Stimulated activated memory B cell treated with anti-CD40 and anti-IgM and Interleukin-4, amounts not matched to agents 10 μg/mL and 1 μg/mL and 100 μg/mL, for 72 hours (primary cell): ENCODE measurements around the gene CMSS1.

ENCODE experiments used
- ATAC-seq: fragments of 150-1000 bp; cut with Tn5 transposase; 2 replicates; pipeline ENCODE4 v1.10.0; 2021
- H3K27ac Mint-ChIP-seq: one replicate; pipeline ENCODE4 v1.8.0; 2022; ENCODE audit warnings: mild to moderate bottlenecking, mixed read lengths
- H3K27me3 Mint-ChIP-seq: one replicate; pipeline ENCODE4 v1.8.0; 2022; ENCODE audit warnings: mixed read lengths
- H3K36me3 Mint-ChIP-seq: one replicate; pipeline ENCODE4 v1.8.0; 2022; ENCODE audit warnings: mixed read lengths
- H3K4me1 Mint-ChIP-seq: one replicate; pipeline ENCODE4 v1.8.0; 2022; ENCODE audit warnings: mixed read lengths
- H3K4me3 Mint-ChIP-seq: one replicate; pipeline ENCODE4 v1.8.0; 2022; ENCODE audit warnings: mild to moderate bottlenecking, moderate library complexity, mixed read lengths
- H3K9me3 Mint-ChIP-seq: one replicate; pipeline ENCODE4 v1.8.0; 2022; ENCODE audit warnings: mixed read lengths

Gene CMSS1

DNA sequence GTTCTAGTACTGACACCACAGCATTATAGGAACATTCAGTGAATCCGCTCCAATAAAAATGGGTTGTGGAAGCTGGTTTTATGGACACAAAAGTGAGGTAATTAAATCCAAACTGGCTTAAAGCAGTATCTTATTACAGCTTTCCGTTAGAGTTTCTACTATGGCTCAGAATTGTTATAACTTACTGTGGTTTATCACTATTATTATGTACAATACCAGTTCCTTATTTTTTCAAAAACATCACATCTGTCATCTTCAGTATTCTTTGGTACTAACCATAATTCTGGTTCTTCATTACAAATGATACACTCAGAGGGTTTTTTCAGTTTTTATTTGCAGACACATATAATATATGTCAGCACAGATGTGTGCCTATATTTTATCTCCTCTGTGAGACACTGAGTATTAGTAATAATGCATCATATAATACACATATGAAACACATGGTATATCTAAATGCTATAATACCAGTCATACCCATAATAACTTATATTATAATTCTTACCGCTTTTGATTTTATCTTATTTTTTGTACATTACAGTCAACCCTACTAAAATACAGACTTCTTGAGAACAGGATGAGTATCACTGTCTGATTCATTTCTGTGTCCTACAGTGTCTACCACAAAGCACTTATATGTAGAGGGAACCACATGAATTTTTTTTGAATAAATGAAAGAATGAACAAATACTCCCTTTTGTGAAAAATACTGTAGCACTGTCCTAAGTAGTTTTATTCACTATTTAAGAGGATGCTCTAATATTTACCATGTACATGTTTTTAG is 39.0 kb downstream of the CMSS1 start:
- ATAC-seq, result no peak

DNA sequence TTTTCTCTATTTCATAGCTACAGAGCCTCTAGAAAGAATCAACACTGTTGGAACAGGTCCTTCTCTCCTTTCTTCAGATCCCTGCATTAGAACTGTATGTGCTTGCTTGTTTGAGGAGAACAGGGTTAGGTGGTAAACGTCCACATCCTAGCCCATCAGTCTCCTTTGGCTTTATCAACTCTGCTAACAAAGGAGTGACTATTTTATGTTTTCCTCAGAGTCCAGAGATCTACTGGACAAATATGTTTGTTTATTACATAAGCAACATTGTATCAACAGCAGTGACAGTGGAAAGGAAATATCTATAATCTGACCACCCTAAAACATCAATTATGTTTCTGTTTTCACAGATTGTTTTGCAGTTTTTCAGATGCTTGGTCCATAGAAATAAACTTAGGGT is 39.6 kb downstream of the CMSS1 start:
- Mint-ChIP-seq H3K9me3 (no peaks in the 10 kb centered on the region), H3K36me3 (peaks cover 12% of the 10 kb centered on the region), H3K27ac (no peak overlapping the region), H3K4me1 (no peaks in the 10 kb centered on the region), H3K27me3 (no peaks in the 10 kb centered on the region), H3K4me3 (no peak overlapping the region)
- ATAC-seq, result no peak

More for the DNA sequence above, 39.0 kb downstream of the CMSS1 start:
- H3K4me1 Mint-ChIP-seq, result no peaks in the 10 kb centered on the region
- H3K36me3 Mint-ChIP-seq, result peaks cover 12% of the 10 kb centered on the region
- H3K27ac Mint-ChIP-seq, result no peak overlapping the region
- no peak overlapping the region for H3K4me3 Mint-ChIP-seq
- no peaks in the 10 kb centered on the region for H3K27me3 Mint-ChIP-seq
- no peaks in the 10 kb centered on the region for H3K9me3 Mint-ChIP-seq

DNA sequence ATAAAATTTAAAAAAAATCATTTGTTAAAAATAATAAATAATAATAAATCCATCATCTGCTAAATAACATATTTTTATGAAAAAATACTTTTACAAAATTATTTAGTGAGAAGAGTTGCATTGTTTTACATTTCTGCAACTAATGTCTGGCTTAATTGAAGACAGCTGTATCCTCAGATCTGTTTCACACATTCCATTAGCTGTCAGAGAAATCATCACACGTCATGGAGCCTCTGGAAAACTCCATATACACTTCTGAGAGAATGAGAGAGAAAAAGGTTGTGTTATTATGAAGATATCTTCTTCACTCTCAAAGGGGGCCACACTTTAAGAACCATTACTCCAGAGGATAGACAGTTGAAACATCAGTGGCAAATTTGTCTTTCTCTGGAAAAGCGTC is 40.8 kb downstream of the CMSS1 start:
- Mint-ChIP-seq H3K4me3 (no peak overlapping the region), H3K27me3 (no peaks in the 10 kb centered on the region), H3K4me1 (no peaks in the 10 kb centered on the region), H3K36me3 (peaks cover 18% of the 10 kb centered on the region), H3K27ac (no peak overlapping the region), H3K9me3 (no peaks in the 10 kb centered on the region)
- no peak for ATAC-seq

DNA sequence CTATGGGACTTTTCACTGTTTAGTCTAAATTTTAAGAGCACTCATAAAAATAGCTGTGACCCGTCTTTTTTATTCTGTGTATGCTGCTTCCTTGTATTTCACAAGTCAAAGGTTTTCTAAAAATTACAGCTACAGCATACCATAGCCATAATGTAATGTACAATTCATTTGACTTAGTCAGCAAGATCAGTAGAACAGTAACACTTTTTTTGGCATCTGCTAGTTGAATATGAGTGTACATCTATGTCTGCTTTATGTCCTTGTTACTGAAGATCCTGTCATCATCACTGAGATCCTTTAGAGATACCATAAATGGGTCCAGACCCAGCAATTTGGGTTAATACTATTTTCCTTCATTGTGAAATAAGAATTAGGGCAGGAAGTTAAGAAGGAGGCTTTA is 42.2 kb downstream of the CMSS1 start:
- no peak for ATAC-seq
- Mint-ChIP-seq H3K4me3 (no peak overlapping the region), H3K4me1 (no peaks in the 10 kb centered on the region), H3K36me3 (peaks cover 24% of the 10 kb centered on the region), H3K27me3 (no peaks in the 10 kb centered on the region), H3K9me3 (no peaks in the 10 kb centered on the region), H3K27ac (no peak overlapping the region)

DNA sequence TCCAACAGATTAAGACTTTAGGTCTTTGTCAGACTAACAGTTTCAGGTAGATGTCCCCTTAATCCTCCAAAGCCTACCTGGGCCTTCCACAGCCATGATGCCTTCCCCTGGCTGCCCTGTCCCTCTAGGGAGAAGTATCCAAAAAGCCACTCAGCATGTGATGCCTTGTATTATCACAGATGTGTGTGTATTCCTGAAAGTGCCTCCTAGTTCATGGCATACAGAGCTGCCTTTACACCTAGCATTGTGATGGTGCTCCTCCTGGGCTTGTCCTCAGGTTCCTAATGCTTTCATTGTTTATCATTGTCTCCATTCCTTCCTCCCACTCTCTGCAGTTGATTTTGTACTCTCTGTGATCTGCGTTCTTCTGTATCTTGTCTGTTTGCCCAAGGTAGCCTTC is 43.6 kb downstream of the CMSS1 start:
- ATAC-seq, result no peak
- H3K36me3 Mint-ChIP-seq, result peaks cover 26% of the 10 kb centered on the region
- H3K9me3 Mint-ChIP-seq, result no peaks in the 10 kb centered on the region
- peaks cover 6% of the 10 kb centered on the region for H3K4me1 Mint-ChIP-seq
- H3K27ac Mint-ChIP-seq, result no peak overlapping the region
- H3K4me3 Mint-ChIP-seq, result no peak overlapping the region
- H3K27me3 Mint-ChIP-seq, result no peaks in the 10 kb centered on the region

DNA sequence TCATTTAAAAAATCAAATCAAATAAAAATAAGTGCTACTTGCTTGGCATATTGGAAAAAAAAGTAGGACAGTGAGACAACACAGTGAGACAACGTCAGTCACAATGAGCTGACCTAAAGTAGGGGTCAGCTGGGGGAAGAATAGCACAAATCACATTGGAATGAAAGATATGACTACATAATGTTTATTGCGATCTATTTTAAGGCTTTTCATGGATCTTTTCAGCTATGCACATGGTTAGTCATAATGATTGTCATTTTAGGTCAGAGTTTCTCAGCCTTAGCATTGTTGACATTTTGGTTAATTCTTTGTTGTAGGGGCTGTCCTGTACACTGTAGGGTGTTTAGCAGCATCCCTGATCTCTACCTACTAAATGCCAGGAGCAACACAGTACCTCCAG is 44.5 kb downstream of the CMSS1 start:
- H3K36me3 Mint-ChIP-seq, result peaks cover 25% of the 10 kb centered on the region
- H3K27ac Mint-ChIP-seq, result no peak overlapping the region
- no peaks in the 10 kb centered on the region for H3K27me3 Mint-ChIP-seq
- H3K4me3 Mint-ChIP-seq, result no peak overlapping the region
- H3K4me1 Mint-ChIP-seq, result peaks cover 10% of the 10 kb centered on the region
- no peak for ATAC-seq
- no peaks in the 10 kb centered on the region for H3K9me3 Mint-ChIP-seq

DNA sequence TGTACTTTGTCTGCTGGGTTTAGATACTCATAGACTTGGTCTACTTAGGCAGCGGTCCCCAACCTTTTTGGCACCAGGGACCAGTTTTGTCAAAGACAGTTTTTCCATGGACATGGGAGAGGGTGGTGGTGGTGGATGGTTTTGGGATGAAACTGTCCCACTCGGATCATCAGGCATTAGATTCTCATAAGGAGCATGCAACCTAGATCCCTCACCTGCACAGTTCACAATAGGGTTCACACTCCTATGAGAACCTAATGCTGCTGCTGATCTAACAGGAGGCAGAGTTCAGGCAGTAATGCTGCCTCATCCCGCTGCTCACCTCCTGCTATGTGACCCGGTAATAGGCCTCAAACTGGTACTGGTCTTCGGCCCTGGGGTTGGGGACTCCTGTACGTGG is 45.3 kb downstream of the CMSS1 start:
- no peaks in the 10 kb centered on the region for H3K9me3 Mint-ChIP-seq
- H3K27ac Mint-ChIP-seq, result no peak overlapping the region
- H3K4me3 Mint-ChIP-seq, result no peak overlapping the region
- ATAC-seq, result no peak
- H3K4me1 Mint-ChIP-seq, result peaks cover 17% of the 10 kb centered on the region
- H3K36me3 Mint-ChIP-seq, result peaks cover 25% of the 10 kb centered on the region
- no peaks in the 10 kb centered on the region for H3K27me3 Mint-ChIP-seq

DNA sequence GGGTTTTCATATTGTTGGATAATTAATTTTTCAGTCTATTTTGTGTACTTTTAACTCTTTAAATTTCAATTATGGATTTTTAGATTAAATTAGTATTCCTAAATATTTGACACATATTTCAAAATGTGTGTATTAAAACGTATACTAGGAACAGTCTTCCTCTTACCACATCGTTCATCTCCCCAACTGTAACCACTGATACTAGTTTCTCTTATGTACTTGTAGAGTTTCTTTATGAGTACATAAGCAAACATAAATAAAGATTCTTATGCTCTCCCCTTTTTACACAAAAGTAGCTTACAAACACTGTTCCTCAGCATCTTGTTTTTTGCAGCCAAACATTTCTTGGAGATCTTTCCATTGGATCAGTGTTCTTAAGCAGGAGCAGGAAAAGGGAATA is 45.9 kb downstream of the CMSS1 start:
- H3K36me3 Mint-ChIP-seq, result peaks cover 25% of the 10 kb centered on the region
- H3K4me3 Mint-ChIP-seq, result no peak overlapping the region
- ATAC-seq, result no peak
- peaks cover 20% of the 10 kb centered on the region for H3K4me1 Mint-ChIP-seq
- no peaks in the 10 kb centered on the region for H3K27me3 Mint-ChIP-seq
- H3K27ac Mint-ChIP-seq, result no peak overlapping the region
- H3K9me3 Mint-ChIP-seq, result no peaks in the 10 kb centered on the region

DNA sequence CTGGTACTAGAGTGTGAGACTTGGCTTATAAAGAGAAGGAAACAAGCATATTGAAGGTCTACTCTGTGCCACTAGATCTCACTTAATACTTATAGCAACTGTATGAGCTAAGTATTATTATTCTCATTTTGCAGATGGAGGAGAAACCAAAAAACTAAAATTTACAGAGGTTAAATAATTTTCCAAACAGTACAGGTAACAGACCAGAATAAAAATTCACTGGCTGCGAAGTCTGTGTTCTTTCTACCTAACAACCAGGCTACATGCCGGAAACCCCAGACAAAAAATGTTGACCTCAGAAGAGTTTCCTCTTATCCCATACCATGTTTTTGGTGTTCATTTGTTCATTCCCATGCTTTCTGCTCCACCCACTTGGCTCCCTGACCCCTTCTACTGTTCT is 46.6 kb downstream of the CMSS1 start:
- H3K4me3 Mint-ChIP-seq, result no peak overlapping the region
- H3K36me3 Mint-ChIP-seq, result peaks cover 19% of the 10 kb centered on the region
- no peak for ATAC-seq
- H3K27me3 Mint-ChIP-seq, result no peaks in the 10 kb centered on the region
- peaks cover 20% of the 10 kb centered on the region for H3K4me1 Mint-ChIP-seq
- no peak overlapping the region for H3K27ac Mint-ChIP-seq
- no peaks in the 10 kb centered on the region for H3K9me3 Mint-ChIP-seq

DNA sequence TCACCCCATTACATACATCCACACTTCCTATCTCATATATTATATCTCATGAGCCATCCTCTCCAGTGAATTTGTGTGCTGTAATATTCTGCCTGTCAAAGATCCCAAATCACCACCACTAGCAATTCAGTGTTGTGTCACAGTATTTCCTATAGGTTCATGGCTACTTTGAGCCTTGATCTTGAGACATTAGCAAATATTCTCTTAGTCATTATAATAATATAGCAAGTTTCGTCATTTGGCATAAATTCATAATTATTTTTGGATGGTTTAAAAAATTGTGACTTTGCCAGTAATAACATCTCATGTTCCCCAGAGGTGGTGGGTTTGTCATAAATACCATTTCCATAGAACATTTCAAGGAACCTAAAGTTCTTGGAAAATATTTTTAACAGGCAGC is 47.7 kb downstream of the CMSS1 start:
- Mint-ChIP-seq H3K27ac (no peak overlapping the region), H3K4me3 (no peak overlapping the region), H3K9me3 (no peaks in the 10 kb centered on the region), H3K36me3 (peaks cover 19% of the 10 kb centered on the region), H3K27me3 (no peaks in the 10 kb centered on the region), H3K4me1 (peaks cover 20% of the 10 kb centered on the region)
- ATAC-seq, result no peak

DNA sequence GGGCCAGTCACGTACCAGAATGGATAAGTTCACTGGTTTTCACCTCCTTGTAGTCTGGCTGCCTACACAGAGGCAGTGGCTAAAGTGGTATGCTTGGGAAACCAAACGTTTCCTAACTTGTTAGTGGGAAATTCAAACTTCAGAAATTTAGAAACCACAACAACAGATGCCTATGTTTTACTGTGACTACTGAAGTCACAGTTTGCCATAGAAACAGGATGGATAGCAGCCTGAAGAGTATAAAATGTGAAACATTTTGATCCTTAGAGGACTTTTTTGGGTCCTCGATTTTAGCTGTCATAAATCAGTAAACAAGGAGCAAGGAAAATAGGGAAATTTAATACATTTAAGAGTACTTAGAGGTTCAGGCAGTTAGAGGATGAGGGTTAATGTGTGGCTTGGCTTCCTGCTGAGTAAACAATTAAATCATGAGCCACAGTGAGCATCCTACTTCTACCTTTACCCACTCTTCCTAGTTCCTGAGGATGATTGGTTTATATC is 48.6 kb downstream of the CMSS1 start:
- Mint-ChIP-seq H3K4me1 (peaks cover 20% of the 10 kb centered on the region), H3K27me3 (no peaks in the 10 kb centered on the region), H3K36me3 (peaks cover 19% of the 10 kb centered on the region), H3K9me3 (no peaks in the 10 kb centered on the region), H3K27ac (peak overlapping the region; percentile 46), H3K4me3 (no peak overlapping the region)
- ATAC-seq, result no peak

DNA sequence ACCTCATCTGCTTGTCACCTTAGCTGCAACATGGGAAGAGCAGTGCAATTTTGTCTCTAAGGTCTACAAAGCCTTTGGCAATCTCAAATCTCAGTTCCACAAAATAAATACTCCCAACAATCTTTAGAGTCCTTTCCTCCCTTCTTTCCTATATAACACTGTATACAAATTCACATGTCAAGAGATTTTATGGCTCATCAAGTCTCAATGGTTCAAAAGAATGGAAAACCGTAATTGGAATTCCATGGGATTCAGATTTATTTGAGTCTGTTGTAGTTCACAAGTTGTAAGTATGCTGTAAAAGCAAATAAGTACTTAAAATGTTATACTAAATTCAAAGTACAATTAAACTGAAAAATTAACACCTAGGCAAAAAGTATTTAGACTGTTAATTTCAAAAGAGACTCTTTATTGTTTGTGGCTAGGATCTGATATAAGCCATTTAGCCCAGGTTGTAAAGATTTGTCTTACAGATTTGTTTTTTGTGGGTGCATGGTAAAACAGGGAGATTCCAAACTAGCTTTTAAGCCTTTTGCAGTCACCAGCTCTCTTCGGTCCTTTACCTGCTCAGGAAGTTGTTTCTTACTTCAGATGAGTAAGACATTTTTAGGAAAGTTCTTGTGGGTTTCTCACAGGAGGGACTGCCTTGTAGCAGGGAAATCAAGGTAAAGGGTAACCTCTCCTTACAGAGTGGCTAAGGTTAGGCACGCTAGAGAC is 50.1 kb downstream of the CMSS1 start:
- peaks cover 17% of the 10 kb centered on the region for H3K36me3 Mint-ChIP-seq
- H3K4me3 Mint-ChIP-seq, result no peak overlapping the region
- H3K9me3 Mint-ChIP-seq, result no peaks in the 10 kb centered on the region
- no peaks in the 10 kb centered on the region for H3K27me3 Mint-ChIP-seq
- no peak overlapping the region for H3K27ac Mint-ChIP-seq
- ATAC-seq, result no peak
- H3K4me1 Mint-ChIP-seq, result peaks cover 30% of the 10 kb centered on the region

DNA sequence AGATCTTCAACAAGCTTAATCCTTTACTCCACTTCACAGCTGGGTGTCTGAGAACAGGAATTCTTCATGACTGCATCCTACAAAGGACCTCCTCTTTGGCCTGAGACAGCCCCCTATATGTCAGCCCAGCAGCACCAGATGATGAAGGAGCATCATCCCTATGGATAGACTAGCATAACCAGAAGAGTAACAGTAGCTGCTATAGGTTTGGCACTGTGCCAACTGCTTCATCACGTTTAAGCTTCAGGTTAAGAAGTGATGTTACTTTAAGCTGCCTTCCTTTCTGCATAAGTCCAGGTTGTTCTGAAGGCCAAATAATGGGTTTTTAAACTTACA is 50.6 kb downstream of the CMSS1 start:
- H3K27me3 Mint-ChIP-seq, result no peaks in the 10 kb centered on the region
- H3K27ac Mint-ChIP-seq, result no peak overlapping the region
- H3K36me3 Mint-ChIP-seq, result peaks cover 13% of the 10 kb centered on the region
- no peak overlapping the region for H3K4me3 Mint-ChIP-seq
- ATAC-seq, result no peak
- peaks cover 30% of the 10 kb centered on the region for H3K4me1 Mint-ChIP-seq
- H3K9me3 Mint-ChIP-seq, result no peaks in the 10 kb centered on the region

DNA sequence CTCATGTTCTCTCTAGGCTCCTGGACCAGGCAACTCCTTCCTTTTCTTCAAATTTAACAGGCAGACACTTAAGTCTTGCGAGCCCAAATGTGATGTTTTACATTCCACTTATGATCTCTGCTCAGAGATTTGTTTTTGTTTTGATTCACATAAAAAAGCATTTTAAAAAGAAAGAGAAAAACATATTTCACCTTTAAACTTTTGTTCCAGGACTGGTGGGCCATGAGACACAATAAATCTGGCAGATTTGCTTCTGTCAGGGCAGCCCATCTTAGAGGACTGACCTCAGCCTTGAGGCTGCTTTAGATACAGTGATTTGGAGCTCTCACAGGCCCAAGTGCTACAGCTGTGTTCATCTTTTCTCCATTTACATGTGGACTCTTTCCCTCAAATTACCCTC is 52.0 kb downstream of the CMSS1 start:
- Mint-ChIP-seq H3K36me3 (peaks cover 8% of the 10 kb centered on the region), H3K27ac (no peak overlapping the region), H3K9me3 (no peaks in the 10 kb centered on the region), H3K27me3 (no peaks in the 10 kb centered on the region), H3K4me1 (peaks cover 30% of the 10 kb centered on the region), H3K4me3 (no peak overlapping the region)
- no peak for ATAC-seq

DNA sequence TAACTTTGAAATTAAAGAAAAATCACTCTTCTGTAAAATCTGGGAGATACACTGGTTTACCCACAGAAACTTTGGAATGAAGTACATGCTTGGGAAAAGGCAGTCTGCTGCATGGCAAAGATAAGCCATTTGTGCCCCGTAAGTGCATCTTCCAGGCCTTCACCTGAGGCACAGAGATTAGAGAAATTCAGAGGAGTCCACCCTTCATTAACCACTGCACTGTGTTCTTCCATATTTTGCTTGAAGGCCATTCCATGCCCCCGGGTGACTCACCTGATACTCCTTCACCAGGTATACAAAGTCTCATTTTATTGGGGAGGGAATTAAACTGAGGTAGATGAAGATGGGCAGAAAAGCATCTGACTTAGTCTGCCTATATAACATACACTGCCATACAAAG is 53.0 kb downstream of the CMSS1 start:
- no peak overlapping the region for H3K4me3 Mint-ChIP-seq
- no peak overlapping the region for H3K27ac Mint-ChIP-seq
- H3K9me3 Mint-ChIP-seq, result no peaks in the 10 kb centered on the region
- ATAC-seq, result no peak
- H3K36me3 Mint-ChIP-seq, result peaks cover 5% of the 10 kb centered on the region
- peaks cover 30% of the 10 kb centered on the region for H3K4me1 Mint-ChIP-seq
- H3K27me3 Mint-ChIP-seq, result no peaks in the 10 kb centered on the region
